ENCODE measurements around the gene UVRAG.

GRCh38 chr11:75813622-75814039 is 1.4 kb upstream of the UVRAG start:
- TF ChIP-seq, protein P1, sequence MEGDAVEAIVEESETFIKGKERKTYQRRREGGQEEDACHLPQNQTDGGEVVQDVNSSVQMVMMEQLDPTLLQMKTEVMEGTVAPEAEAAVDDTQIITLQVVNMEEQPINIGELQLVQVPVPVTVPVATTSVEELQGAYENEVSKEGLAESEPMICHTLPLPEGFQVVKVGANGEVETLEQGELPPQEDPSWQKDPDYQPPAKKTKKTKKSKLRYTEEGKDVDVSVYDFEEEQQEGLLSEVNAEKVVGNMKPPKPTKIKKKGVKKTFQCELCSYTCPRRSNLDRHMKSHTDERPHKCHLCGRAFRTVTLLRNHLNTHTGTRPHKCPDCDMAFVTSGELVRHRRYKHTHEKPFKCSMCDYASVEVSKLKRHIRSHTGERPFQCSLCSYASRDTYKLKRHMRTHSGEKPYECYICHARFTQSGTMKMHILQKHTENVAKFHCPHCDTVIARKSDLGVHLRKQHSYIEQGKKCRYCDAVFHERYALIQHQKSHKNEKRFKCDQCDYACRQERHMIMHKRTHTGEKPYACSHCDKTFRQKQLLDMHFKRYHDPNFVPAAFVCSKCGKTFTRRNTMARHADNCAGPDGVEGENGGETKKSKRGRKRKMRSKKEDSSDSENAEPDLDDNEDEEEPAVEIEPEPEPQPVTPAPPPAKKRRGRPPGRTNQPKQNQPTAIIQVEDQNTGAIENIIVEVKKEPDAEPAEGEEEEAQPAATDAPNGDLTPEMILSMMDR (conservative IDR thresholded peaks at IDR 0.05; ENCODE audit: low read depth, low read length): no peak
- TF ChIP-seq CEBPB (IDR thresholded peaks at IDR 0.05; ENCODE audit: low read depth, low read length) (no peak), POLR2A (IDR thresholded peaks at IDR 0.05; ENCODE audit: low read depth, low read length) (no peak), NFE2L2 (IDR thresholded peaks at IDR 0.05; ENCODE audit: low read depth, low read length) (no peak), CHD1 (IDR thresholded peaks at IDR 0.05; ENCODE audit: low read depth, low read length) (no peak), RFX5 (IDR thresholded peaks at IDR 0.05; ENCODE audit: low read depth, low read length) (no peak), SMC3 (IDR thresholded peaks at IDR 0.05; ENCODE audit: low read depth, low read length) (no peak), USF2 (IDR thresholded peaks at IDR 0.05; ENCODE audit: low read depth, low read length) (no peak), BHLHE40 (IDR thresholded peaks at IDR 0.05; ENCODE audit: low read depth, low read length) (no peak), MAZ (IDR thresholded peaks at IDR 0.05; ENCODE audit: borderline replicate concordance, low read depth, low read length) (no peak)

Measured in IMR-90 (cell line).